Omental fat pad (tissue), 4 donors: ENCODE data around the gene TMEM121B. TPM values are rescaled to one million over a fixed set of nuclear protein-coding genes. Genes with fewer than 3 reads are reported as not detected.

ENCODE experiments used
- ATAC-seq: fragments of 150-250 bp; one replicate; pipeline ENCODE4 v1.9.1; 2016; ENCODE audit warnings: mild to moderate bottlenecking, moderate library complexity; ENCODE audit not compliant: low FRiP score
- DNase-seq: peaks from one replicate; pipeline ENCODE4 v3.0.0-alpha.2; 2019; ENCODE audit warnings: low spot score
- total RNA-seq, 4 donors: library from RNA; depleted of rRNA; stranded (reverse); fragments of >200 nt; gene quantifications; one replicate each; pipeline ENCODE4 v1.1.0, GENCODE V29; 2016
- TF ChIP-seq, protein P1 (sequence below), 3 donors: fragments of 450-650 bp; IDR thresholded peaks; one replicate each; pipeline ENCODE4 v1.5.1; 2016 to 2017; ENCODE audit warnings: antibody characterized with exemption in 3 of 3, mild to moderate bottlenecking in 3 of 3, moderate library complexity in 2 of 3

The TMEM121B gene
- total RNA-seq, 4 donors from 2014 or later: 0.46 to 1.4 (median 0.94) TPM

DNA sequence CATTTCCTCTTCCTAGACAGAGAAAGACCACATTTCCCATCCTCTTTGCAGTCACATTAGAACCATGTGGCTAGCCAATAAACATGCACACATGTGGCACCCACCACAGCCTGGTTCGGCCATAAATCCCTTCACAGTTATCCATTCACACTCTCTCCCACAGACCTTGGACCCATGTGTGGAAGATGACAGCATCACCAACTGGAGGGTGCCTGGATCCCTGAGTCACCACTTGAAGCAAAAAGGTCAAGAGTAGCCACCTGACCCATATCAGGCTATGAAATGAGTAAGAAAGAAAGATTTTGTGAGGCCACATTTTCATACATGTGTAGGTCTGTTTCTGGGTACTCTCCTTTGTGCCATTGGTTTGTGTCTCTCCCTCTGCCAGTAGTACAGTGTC lies 9.0 kb upstream of the TMEM121B start:
- no peak for ATAC-seq
- TF ChIP-seq, protein P1, sequence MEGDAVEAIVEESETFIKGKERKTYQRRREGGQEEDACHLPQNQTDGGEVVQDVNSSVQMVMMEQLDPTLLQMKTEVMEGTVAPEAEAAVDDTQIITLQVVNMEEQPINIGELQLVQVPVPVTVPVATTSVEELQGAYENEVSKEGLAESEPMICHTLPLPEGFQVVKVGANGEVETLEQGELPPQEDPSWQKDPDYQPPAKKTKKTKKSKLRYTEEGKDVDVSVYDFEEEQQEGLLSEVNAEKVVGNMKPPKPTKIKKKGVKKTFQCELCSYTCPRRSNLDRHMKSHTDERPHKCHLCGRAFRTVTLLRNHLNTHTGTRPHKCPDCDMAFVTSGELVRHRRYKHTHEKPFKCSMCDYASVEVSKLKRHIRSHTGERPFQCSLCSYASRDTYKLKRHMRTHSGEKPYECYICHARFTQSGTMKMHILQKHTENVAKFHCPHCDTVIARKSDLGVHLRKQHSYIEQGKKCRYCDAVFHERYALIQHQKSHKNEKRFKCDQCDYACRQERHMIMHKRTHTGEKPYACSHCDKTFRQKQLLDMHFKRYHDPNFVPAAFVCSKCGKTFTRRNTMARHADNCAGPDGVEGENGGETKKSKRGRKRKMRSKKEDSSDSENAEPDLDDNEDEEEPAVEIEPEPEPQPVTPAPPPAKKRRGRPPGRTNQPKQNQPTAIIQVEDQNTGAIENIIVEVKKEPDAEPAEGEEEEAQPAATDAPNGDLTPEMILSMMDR (IDR thresholded peaks at IDR 0.05): no peak
- DNase-seq: no peak

DNA sequence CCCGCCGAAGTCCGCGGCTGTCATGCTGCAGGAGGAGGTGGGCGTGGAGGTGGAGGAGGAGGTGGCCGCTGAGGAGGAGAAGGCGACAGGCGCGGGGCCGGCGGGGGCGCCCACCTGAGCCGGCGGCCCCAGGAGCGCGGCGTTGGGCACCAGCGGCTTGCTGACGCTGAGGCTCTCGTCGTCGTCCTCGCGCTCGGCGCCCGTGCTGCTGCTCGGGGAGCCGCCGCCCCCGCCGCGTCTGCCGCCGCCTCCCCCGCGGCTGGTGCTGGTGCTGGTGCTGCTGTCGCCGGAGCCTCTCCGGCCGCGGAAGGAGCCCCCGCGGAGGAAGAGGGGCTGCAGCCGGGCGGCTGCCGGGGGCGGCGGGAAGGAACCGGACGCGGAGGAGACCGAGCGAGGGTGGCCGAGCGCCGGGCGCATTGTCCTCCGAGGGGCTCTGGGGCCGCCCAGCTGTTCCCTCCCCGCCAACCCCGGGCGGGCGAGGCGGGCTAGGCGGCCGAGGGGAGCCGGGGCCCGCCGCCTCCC lies 388 bp downstream of the TMEM121B start:
- TF ChIP-seq, protein P1 (IDR thresholded peaks at IDR 0.05): no peak
- DNase-seq: no peak
- no peak for ATAC-seq

DNA sequence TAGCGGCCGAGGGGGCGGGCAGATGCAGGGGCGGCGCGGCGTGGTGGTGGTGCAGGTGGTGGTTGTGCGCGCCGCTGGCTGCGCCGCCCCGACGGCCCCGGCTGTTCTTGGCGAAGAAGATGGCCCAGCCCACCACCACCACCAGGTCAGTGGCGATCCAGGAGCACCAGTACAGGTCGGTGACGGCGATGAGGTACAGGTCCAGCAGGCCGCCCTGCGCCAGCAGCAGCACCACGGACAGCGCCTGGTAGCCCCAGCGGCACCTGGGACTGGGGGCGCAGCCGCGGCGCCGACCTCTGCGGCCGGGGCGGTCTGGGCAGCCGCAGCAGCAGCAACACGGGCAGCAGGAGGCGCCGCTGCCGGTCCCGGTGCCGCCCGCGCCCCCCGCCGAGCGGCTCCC lies 879 bp downstream of the TMEM121B start:
- DNase-seq (no peak), ATAC-seq (no peak)
- TF ChIP-seq, protein P1 (IDR thresholded peaks at IDR 0.05): no peak

DNA sequence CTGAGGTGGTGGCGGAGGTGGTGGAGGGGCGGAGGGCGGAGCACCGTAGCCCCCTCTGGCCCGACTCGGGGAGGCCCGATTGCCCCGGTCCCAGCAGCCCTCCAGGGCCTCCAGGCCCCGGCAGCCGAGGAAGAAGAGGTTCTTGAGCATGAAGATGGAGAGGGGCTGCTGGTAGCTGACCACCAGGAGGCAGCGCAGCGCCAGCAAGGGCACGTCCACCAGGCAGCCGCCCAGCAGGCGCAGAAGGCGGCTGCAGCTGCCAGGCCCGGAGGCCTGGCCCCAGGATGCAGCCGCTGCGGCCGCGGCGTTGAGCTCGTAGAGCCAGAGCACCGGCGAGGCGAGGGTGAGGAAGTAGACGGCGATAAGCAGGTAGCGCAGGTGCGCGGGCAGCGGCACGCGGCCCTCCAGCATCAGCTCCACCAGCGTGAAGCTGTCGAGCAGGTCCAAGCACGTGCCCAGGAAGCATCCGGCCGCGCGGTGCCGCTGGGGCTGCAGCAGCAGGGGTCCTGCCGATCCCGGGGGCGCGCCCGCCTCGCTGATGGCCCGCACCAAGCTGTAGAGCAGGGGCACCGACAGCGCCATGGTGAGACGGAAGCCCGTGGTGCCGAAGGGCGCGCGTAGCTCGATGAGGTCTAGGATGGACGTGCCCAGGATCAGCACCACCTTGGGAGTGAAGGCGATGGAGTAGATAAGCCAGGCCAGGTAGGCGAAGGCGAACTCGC lies 1.5 kb downstream of the TMEM121B start:
- DNase-seq (no peak), ATAC-seq (no peak)

DNA sequence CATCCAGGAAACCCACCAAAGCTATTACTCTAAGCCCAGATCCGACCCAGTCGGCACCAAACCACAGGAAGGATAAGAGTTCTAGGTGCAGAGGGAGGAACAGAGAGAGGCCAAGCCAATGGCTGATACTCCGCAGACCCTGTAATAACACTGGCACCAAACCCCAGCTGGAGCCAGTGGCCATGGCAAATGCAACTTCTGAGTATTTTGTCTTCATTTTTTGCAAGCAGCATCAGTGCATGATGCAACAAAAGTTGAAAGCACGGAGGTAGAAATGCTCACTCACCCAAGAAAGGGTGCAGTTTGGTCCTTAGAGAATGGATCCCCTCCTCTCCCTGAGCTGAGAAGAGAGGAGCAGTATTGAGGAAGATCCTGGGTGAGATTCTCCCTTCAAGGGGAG lies 2.8 kb downstream of the TMEM121B start:
- no peak for DNase-seq
- no peak for ATAC-seq
- TF ChIP-seq, protein P1 (IDR thresholded peaks at IDR 0.05): no peak

More for the DNA sequence above, 1.5 kb downstream of the TMEM121B start:
- TF ChIP-seq, protein P1 (IDR thresholded peaks at IDR 0.05): no peak

DNA sequence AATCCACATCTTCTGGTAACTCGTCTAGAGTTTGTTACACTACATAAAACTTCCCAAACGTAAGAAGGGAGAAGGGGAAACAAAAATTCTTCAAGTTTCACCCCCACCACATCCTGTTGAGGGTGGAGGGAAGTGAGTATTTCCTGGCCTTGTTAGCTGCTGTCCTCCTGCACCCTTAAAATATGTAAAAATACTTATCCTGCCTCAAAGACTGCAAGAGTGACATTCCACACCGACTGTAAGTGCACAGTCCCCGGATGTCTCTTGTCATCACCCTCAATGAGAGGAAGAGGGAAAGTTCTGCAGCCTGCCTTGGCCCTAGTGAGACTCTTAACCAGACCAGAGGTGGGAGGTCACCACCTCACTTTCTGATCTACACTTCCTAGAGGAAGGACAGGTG lies 3.3 kb downstream of the TMEM121B start:
- DNase-seq: no peak
- TF ChIP-seq, protein P1 (IDR thresholded peaks at IDR 0.05): no peak
- no peak for ATAC-seq

DNA sequence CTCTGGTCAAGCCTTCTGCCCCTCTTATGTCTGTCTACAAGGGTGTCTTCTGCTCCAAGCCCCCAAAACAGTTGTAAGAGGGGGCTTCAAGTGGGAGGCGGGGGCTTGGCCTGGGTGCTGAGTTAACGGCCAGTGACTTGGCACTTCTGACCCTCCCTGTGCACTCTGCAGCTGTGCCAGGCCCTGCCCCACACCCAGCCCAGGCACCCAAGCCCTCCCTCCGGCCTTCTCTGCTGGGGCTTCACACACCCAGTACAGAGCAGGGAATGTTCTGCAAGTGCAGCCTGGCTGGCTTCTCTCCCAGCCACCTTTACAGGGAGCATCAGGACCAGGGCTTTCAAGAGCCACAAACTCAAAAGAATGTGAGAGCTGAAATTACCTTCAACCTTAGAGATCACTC lies 3.8 kb downstream of the TMEM121B start:
- DNase-seq (no peak), ATAC-seq (no peak)
- TF ChIP-seq, protein P1 (IDR thresholded peaks at IDR 0.05): no peak
